K562 (cell line): ENCODE data around the gene FRMD1. TPM values are rescaled to one million over a fixed set of nuclear protein-coding genes. Genes with fewer than 3 reads are reported as not detected.

Experiments used
- polyA plus RNA-seq, 8 experiments: library from polyadenylated mRNA; depleted of rRNA in 4 of 8; stranded (reverse) in 5 of 8; unstranded in 3 of 8; fragments of >200 nt; fragmentation: Nextera tagmentation in 2 of 8; fragmentation: Illumina TruSeq in 1 of 8; extraction: Ambion mirVana in 2 of 8; extraction: Trizol in 1 of 8; gene quantifications; 2 replicates each; pipeline versions ENCODE4 v1.2.1 to v1.2.3, GENCODE V29; 2011 to 2014; ENCODE audit warnings: inconsistent platforms in 1 of 8, missing spikeins in 1 of 8
- total RNA-seq, 7 experiments: library from RNA; depleted of rRNA in 6 of 7; stranded (reverse); fragments of >200 nt in 6 of 7; fragmentation: Illumina TruSeq in 2 of 7; extraction: Trizol in 2 of 7; gene quantifications; 2 replicates each; pipeline versions ENCODE4 v1.2.1 to v1.2.3, GENCODE V29; 2011 to 2021; ENCODE audit warnings: low replicate concordance in 1 of 7
- TF ChIP-seq, protein P1 (sequence below): fragments of 200-600 bp; sonication (generic); IDR thresholded peaks from one replicate; pipeline ENCODE4 v1.6.1; 2012; ENCODE audit warnings: mild to moderate bottlenecking, low read depth, low read length, inconsistent platforms

FRMD1 gene
- total and polyA plus RNA-seq, 9 of the 15 experiments (the other 6 are each of a cell fraction or from before 2014, with no cell fraction given) = 0.01 to 0.04 (median 0.01) TPM; not detected in 6

DNA sequence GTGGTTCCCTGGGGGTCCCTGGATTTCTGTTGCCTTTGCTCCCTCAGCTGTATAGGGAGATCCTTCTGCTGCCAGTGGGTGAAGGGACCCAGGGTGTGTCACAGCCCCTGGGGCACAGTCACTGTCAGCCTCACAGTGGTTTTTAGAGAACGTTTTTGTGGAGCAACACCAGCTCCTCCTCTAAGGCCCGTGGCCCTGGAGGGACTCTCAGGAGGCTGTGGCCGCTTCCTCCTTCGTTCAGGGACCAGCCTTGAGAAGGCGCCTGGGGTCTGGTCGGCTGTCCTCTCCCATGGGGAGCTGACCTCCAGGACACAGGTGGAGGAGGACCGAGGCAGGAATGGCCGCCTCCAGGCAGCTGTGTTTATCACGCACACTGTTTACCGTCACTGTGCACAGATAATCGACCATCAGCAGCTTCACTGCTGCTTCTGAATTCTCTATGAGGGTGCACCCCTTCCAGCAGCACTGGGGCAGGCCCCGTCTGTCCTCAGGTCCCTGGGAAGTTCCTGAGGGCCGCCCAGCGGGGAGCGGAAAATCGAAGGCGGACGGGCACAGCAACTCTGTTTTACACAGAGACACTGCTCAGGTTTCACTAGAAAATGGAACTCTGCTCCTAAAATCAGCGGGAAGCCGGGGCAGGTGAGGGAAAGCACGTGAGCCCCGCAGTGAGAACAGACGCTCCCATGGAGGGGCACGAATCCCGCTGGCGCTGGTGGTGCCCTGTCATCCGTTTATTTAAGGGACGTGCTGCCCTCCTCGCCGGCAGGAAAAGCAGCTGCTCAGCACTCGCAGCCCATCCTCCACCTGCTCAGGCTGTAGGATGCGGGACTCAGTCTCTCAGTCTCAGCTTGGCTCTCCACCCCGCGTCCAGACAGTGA is 10.4 kb upstream of the FRMD1 start (continued):
- TF ChIP-seq, protein P1, sequence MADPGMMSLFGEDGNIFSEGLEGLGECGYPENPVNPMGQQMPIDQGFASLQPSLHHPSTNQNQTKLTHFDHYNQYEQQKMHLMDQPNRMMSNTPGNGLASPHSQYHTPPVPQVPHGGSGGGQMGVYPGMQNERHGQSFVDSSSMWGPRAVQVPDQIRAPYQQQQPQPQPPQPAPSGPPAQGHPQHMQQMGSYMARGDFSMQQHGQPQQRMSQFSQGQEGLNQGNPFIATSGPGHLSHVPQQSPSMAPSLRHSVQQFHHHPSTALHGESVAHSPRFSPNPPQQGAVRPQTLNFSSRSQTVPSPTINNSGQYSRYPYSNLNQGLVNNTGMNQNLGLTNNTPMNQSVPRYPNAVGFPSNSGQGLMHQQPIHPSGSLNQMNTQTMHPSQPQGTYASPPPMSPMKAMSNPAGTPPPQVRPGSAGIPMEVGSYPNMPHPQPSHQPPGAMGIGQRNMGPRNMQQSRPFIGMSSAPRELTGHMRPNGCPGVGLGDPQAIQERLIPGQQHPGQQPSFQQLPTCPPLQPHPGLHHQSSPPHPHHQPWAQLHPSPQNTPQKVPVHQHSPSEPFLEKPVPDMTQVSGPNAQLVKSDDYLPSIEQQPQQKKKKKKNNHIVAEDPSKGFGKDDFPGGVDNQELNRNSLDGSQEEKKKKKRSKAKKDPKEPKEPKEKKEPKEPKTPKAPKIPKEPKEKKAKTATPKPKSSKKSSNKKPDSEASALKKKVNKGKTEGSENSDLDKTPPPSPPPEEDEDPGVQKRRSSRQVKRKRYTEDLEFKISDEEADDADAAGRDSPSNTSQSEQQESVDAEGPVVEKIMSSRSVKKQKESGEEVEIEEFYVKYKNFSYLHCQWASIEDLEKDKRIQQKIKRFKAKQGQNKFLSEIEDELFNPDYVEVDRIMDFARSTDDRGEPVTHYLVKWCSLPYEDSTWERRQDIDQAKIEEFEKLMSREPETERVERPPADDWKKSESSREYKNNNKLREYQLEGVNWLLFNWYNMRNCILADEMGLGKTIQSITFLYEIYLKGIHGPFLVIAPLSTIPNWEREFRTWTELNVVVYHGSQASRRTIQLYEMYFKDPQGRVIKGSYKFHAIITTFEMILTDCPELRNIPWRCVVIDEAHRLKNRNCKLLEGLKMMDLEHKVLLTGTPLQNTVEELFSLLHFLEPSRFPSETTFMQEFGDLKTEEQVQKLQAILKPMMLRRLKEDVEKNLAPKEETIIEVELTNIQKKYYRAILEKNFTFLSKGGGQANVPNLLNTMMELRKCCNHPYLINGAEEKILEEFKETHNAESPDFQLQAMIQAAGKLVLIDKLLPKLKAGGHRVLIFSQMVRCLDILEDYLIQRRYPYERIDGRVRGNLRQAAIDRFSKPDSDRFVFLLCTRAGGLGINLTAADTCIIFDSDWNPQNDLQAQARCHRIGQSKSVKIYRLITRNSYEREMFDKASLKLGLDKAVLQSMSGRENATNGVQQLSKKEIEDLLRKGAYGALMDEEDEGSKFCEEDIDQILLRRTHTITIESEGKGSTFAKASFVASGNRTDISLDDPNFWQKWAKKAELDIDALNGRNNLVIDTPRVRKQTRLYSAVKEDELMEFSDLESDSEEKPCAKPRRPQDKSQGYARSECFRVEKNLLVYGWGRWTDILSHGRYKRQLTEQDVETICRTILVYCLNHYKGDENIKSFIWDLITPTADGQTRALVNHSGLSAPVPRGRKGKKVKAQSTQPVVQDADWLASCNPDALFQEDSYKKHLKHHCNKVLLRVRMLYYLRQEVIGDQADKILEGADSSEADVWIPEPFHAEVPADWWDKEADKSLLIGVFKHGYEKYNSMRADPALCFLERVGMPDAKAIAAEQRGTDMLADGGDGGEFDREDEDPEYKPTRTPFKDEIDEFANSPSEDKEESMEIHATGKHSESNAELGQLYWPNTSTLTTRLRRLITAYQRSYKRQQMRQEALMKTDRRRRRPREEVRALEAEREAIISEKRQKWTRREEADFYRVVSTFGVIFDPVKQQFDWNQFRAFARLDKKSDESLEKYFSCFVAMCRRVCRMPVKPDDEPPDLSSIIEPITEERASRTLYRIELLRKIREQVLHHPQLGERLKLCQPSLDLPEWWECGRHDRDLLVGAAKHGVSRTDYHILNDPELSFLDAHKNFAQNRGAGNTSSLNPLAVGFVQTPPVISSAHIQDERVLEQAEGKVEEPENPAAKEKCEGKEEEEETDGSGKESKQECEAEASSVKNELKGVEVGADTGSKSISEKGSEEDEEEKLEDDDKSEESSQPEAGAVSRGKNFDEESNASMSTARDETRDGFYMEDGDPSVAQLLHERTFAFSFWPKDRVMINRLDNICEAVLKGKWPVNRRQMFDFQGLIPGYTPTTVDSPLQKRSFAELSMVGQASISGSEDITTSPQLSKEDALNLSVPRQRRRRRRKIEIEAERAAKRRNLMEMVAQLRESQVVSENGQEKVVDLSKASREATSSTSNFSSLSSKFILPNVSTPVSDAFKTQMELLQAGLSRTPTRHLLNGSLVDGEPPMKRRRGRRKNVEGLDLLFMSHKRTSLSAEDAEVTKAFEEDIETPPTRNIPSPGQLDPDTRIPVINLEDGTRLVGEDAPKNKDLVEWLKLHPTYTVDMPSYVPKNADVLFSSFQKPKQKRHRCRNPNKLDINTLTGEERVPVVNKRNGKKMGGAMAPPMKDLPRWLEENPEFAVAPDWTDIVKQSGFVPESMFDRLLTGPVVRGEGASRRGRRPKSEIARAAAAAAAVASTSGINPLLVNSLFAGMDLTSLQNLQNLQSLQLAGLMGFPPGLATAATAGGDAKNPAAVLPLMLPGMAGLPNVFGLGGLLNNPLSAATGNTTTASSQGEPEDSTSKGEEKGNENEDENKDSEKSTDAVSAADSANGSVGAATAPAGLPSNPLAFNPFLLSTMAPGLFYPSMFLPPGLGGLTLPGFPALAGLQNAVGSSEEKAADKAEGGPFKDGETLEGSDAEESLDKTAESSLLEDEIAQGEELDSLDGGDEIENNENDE = no peak
